ENCODE data around the gene ANKRD49.

The ANKRD49 gene

DNA sequence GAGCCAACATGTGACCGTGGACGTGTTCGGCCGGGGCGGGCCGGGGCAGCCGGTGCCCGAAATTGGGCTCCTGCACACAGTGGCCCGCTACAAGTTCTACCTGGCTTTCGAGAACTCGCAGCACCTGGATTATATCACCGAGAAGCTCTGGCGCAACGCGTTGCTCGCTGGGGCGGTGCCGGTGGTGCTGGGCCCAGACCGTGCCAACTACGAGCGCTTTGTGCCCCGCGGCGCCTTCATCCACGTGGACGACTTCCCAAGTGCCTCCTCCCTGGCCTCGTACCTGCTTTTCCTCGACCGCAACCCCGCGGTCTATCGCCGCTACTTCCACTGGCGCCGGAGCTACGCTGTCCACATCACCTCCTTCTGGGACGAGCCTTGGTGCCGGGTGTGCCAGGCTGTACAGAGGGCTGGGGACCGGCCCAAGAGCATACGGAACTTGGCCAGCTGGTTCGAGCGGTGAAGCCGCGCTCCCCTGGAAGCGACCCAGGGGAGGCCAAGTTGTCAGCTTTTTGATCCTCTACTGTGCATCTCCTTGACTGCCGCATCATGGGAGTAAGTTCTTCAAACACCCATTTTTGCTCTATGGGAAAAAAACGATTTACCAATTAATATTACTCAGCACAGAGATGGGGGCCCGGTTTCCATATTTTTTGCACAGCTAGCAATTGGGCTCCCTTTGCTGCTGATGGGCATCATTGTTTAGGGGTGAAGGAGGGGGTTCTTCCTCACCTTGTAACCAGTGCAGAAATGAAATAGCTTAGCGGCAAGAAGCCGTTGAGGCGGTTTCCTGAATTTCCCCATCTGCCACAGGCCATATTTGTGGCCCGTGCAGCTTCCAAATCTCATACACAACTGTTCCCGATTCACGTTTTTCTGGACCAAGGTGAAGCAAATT lies 51.7 kb downstream of the ANKRD49 start:
- DNase-seq, result no peak

DNA sequence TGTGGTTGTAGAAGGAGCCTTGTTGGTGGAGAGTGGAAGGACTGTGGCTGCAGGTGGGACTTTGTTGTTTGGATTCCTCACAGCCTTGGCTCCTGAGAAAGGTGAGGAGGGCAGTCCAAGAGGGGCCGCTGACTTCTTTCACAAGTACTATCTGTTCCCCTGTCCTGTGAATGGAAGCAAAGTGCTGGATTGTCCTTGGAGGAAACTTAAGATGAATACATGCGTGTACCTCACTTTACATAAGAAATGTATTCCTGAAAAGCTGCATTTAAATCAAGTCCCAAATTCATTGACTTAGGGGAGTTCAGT lies 52.3 kb downstream of the ANKRD49 start:
- no peak for DNase-seq

DNA sequence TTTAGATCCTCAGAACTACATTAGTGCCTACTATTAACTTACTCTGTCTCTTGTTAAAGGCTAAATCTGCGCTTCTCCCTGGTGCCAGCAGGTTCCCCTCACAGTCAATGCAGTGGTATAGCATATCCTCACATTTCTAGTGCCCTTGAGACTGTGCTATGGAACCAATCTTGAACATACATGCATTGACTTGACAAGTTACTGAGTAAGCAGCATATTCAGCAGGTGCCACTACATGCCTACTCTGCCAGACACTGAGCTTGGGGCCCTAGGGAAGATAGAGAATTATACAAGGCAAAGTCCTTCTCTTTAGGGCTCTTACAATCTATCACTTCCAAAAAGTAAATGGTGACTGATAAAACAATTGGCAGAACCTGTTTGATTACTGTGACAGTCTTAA lies 53.1 kb downstream of the ANKRD49 start:
- no peak for DNase-seq

DNA sequence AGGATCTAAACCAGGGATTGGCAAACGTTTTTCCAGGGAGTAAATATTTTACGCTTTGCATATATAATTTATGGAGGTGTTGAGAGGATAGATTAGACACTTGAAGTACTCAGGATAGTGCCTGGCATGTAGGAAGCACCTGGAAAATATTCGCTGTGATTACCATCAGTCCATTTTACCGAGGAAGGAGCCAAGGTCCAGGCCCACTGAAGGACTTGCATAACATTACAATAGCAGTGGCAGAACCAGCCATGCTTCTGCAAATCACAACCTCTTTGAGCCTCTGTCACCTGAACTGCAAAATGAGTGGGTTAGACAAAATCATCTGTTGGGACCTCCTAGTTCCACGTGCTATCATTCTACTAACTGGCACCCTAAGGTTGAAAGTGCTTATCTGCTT lies 55.4 kb downstream of the ANKRD49 start:
- no peak for DNase-seq
